ENCODE data around the gene NCR2. TPM values are rescaled to one million over a fixed set of nuclear protein-coding genes. Genes with fewer than 3 reads are reported as not detected.

NCR2 gene
- polyA plus RNA-seq, 1 of the 3 experiments (the other 2 are of a cell fraction) = not detected

GRCh38 chr6:41338659-41339058 lies 3.3 kb downstream of the NCR2 start (continued):
- no peak for TF ChIP-seq ZBTB33 (IDR thresholded peaks at IDR 0.05; ENCODE audit: borderline replicate concordance, low read depth)

GRCh38 chr6:41341580-41341979 lies 6.2 kb downstream of the NCR2 start:
- TF ChIP-seq TCF12 (IDR thresholded peaks at IDR 0.05) (no peak), GATA2 (CRISPR knock-in tag; IDR thresholded peaks at IDR 0.05) (no peak), MXI1 (IDR thresholded peaks at IDR 0.05; ENCODE audit: low read depth, low read length) (no peak), USF1 (IDR thresholded peaks at IDR 0.05; ENCODE audit: borderline replicate concordance, low read depth) (no peak), RCOR1 (IDR thresholded peaks at IDR 0.05; ENCODE audit: low read length) (no peak)
- 65% methylated on average over 8 of the region's 8 CpGs for WGBS (ENCODE audit: low lambda C conversion rate)
- CTCF ChIA-PET = interaction anchor here (0.7 to 1.9 kb wide), 3 partner anchors 23 to 156 kb away, joined by 3 to 7 read pairs (median 3); no protein-coding TSS in a partner anchor

GRCh38 chr6:41342241-41342640 lies 6.8 kb downstream of the NCR2 start:
- H3K9me2 ChIP-seq = no peaks in the 10 kb centered on the region
- CTCF ChIA-PET = interaction anchor here (0.7 to 1.9 kb wide), 4 partner anchors 24 to 341 kb away, joined by 3 to 7 read pairs (median 3); no protein-coding TSS in a partner anchor
- TF ChIP-seq TCF12 (IDR thresholded peaks at IDR 0.05) (no peak), USF2 (IDR thresholded peaks at IDR 0.05; ENCODE audit: borderline replicate concordance, low read depth, low read length) (no peak), NRF1 (IDR thresholded peaks at IDR 0.05; ENCODE audit: low read depth, low read length) (no peak), MEF2A (IDR thresholded peaks at IDR 0.05; ENCODE audit: borderline replicate concordance, low read depth) (no peak), USF1 (IDR thresholded peaks at IDR 0.05; ENCODE audit: borderline replicate concordance, low read depth) (no peak), EP300 (IDR thresholded peaks at IDR 0.05; ENCODE audit: borderline replicate concordance in 1 of 2, low read depth in 1 of 2, low read length in 1 of 2) (no peak), MXI1 (IDR thresholded peaks at IDR 0.05; ENCODE audit: low read depth, low read length) (no peak), TEAD4 (IDR thresholded peaks at IDR 0.05; ENCODE audit: borderline replicate concordance, insufficient read depth) (no peak), JUND (IDR thresholded peaks at IDR 0.05) (no peak), FOSL2 (IDR thresholded peaks at IDR 0.05; ENCODE audit: borderline replicate concordance, low read depth) (no peak), ELF1 (IDR thresholded peaks at IDR 0.05) (no peak), FOXM1 (IDR thresholded peaks at IDR 0.05; ENCODE audit: low read depth) (no peak), RXRA (IDR thresholded peaks at IDR 0.05; ENCODE audit: borderline replicate concordance, low read depth) (no peak), FOXJ3 (CRISPR knock-in tag; IDR thresholded peaks at IDR 0.05) (no peak), EZH2phosphoT487 (IDR thresholded peaks at IDR 0.05; ENCODE audit: borderline replicate concordance, low read depth) (no peak), CTCF (IDR thresholded peaks at IDR 0.05) (no peak), SMC3 (IDR thresholded peaks at IDR 0.05; ENCODE audit: low read depth, low read length) (no peak), CHD2 (IDR thresholded peaks at IDR 0.05; ENCODE audit: low read length, partially characterized antibody) (no peak)

More at GRCh38 chr6:41341580-41341979, 6.2 kb downstream of the NCR2 start:
- Histone ChIP-seq H3K9me3 (no peaks in the 10 kb centered on the region), H3K4me1 (ENCODE audit: control insufficient read depth in 1 of 2, insufficient read depth in 2 of 2, low read depth in 1 of 2, low read length in 1 of 2) (peaks cover 0 to 4% of the 10 kb centered on the region in 2 experiments; a peak in 2 of 4 replicates), H3K36me3 (replicated peaks in 1 of 2; ENCODE audit: control insufficient read depth in 1 of 2, insufficient read depth in 2 of 2, low read length in 1 of 2) (no peaks in the 10 kb centered on the region), H3K27me3 (ENCODE audit: insufficient read depth) (peaks cover 47% of the 10 kb centered on the region), H4K20me1 (ENCODE audit: insufficient read depth) (no peaks in the 10 kb centered on the region), H2AFZ (ENCODE audit: low read depth) (no peak overlapping the region), H3K79me2 (ENCODE audit: insufficient read depth) (no peaks in the 10 kb centered on the region), H3K4me2 (no peak overlapping the region), H3F3A (replicated peaks; ENCODE audit: insufficient read depth) (no peaks in the 10 kb centered on the region), H3K9ac (no peak overlapping the region), H3K4me3 (ENCODE audit: low read depth in 2 of 2, low read length in 1 of 2) (no peak overlapping the region), H3K27ac (ENCODE audit: low read depth in 2 of 2, low read length in 1 of 2) (no peak overlapping the region), H3K9me2 (no peaks in the 10 kb centered on the region)
- no peak for DNase-seq
- POLR2A ChIA-PET = no interaction called here

More at GRCh38 chr6:41342241-41342640, 6.8 kb downstream of the NCR2 start:
- Histone ChIP-seq H3F3A (replicated peaks; ENCODE audit: insufficient read depth) (no peaks in the 10 kb centered on the region), H3K9me3 (no peaks in the 10 kb centered on the region), H2AFZ (ENCODE audit: low read depth) (no peak overlapping the region), H3K79me2 (ENCODE audit: insufficient read depth) (no peaks in the 10 kb centered on the region), H4K20me1 (ENCODE audit: insufficient read depth) (no peaks in the 10 kb centered on the region), H3K4me2 (no peak overlapping the region), H3K27ac (ENCODE audit: low read depth in 2 of 2, low read length in 1 of 2) (no peak overlapping the region), H3K27me3 (ENCODE audit: insufficient read depth) (peaks cover 47% of the 10 kb centered on the region), H3K4me3 (ENCODE audit: low read depth in 2 of 2, low read length in 1 of 2) (no peak overlapping the region), H3K4me1 (ENCODE audit: control insufficient read depth in 1 of 2, insufficient read depth in 2 of 2, low read depth in 1 of 2, low read length in 1 of 2) (no peaks in the 10 kb centered on the region; a peak in 1 of 4 replicates), H3K36me3 (replicated peaks in 1 of 2; ENCODE audit: control insufficient read depth in 1 of 2, insufficient read depth in 2 of 2, low read length in 1 of 2) (no peaks in the 10 kb centered on the region), H3K9ac (no peak overlapping the region)
- DNase-seq = no peak
- 60% methylated on average over 1 of the region's 1 CpG for WGBS (ENCODE audit: low lambda C conversion rate)
- POLR2A ChIA-PET = no interaction called here

Measured in SK-N-SH (cell line).